Measurements from ENCODE around the gene CFAP61.

DNA sequence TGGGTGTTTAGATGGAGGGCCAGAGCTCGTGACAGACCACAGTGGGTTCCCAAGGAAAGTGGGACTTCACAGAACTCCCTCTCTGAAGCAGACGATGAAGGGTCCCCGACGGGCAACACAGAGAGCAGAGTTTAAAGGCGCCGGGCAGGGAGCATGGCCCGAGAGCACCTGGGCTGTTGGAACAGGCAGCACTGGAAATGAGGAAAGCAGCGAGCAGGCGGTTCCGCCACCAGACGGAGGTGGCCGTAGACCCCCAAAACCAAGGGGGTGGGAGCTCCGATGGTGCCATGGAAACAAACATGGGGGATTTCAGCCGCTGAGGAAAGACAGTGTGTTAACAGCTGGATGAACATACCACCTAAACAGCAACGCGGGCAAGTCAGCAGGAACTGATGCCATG is 288.1 kb downstream of the CFAP61 start:
- TF ChIP-seq, protein P1, sequence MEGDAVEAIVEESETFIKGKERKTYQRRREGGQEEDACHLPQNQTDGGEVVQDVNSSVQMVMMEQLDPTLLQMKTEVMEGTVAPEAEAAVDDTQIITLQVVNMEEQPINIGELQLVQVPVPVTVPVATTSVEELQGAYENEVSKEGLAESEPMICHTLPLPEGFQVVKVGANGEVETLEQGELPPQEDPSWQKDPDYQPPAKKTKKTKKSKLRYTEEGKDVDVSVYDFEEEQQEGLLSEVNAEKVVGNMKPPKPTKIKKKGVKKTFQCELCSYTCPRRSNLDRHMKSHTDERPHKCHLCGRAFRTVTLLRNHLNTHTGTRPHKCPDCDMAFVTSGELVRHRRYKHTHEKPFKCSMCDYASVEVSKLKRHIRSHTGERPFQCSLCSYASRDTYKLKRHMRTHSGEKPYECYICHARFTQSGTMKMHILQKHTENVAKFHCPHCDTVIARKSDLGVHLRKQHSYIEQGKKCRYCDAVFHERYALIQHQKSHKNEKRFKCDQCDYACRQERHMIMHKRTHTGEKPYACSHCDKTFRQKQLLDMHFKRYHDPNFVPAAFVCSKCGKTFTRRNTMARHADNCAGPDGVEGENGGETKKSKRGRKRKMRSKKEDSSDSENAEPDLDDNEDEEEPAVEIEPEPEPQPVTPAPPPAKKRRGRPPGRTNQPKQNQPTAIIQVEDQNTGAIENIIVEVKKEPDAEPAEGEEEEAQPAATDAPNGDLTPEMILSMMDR (IDR thresholded peaks at IDR 0.05; ENCODE audit: insufficient read depth, low read length, poor library complexity, severe bottlenecking), result no peak
- no peak for TF ChIP-seq EZH2phosphoT487 (conservative IDR thresholded peaks at IDR 0.05; ENCODE audit: low read length)
